Umbilical cord (tissue), 2 donors: ENCODE measurements around the gene LNX1. TPM values are rescaled to one million over a fixed set of nuclear protein-coding genes. Genes with fewer than 3 reads are reported as not detected.
"Not testable (repeated sequence)": the region's sequence is repeated elsewhere in the genome, so short reads cannot be mapped to it uniquely, and the experiment has no call there.

ENCODE experiments used
- DNase-seq: peaks from one replicate; pipeline ENCODE4 v3.0.0-alpha.2; 2015; ENCODE audit warnings: low spot score
- total RNA-seq: library from RNA; depleted of rRNA; stranded (reverse); fragments of >200 nt; gene quantifications from one replicate; pipeline ENCODE4 v1.2.3, GENCODE V29; 2014; ENCODE audit warnings: low replicate concordance; ENCODE audit not compliant: insufficient read depth

LNX1 gene
- total RNA-seq, 1 donor from 2014 or later, result 30.8 TPM

DNA sequence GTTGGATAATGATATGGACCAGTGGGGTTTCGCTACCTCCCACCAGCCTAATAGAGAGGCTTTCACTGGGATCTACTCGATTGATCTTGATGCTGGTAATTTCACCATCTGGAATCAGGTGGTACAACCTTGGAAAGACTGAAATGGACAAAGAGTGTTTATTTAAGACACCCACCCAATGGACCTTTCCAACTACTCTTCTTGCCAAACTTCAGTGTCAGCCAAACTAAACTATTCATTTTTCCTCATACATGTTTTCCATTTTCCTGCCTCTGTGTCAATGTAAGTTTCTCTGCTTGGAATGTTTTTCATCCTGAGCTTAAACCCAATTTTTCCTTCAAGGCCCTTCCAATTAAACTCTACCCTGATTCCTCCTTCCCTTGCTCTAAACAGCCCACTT is 92.6 kb downstream of the LNX1 start:
- no peak for DNase-seq

DNA sequence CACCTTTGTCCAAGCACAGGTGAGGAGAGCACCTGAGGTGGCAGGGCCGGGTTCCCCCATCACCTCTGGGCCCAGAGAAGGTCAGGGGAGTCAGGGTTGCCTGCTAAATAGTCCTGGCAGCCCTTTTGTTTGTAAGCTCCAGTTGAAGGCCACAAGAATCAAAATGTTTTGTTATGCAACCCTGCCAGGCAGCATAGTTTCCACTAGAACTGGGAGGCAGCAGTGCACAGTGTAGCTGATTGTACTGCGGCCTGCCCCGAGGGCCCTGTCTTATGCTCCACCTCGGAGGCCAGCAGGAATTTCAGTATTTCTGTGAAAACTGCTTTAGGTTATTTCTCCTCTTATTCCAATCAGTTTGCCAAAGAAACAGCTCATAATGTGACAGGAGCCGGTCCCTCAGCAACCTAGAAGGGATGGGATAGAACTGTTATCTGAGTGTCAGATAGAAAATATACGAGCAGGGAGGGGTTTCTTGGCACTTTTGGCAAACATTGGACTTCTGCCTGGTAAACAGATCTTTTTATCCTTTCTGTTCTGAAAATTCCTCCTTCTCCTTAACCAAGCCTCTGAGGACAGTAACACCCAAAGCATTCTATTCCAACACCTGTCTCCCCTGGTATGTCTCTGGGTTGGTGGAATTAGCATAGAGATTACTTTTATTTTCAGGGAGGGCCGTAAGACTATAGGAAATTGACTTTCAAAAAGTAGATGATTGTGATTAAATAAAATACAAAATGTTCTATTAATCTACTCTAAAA is 93.6 kb downstream of the LNX1 start:
- DNase-seq, result peak; percentile 81

DNA sequence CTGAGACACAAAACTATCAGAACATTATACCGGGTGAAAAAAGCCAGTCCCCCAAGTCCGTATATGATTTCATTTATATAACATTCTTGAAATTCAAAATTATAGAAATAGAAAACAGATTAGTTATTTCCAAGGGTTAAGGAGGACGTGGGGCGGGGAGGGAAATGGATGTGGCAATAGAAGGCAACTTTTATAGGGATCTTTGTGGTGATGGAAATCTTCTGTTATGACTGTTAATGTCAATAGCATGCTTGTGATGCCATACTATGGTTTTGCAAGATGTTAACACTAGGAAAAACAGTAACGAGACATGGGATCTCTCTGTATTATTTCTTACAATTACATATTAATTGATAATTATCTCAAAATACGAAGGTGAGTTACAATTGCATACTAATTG is 96.4 kb downstream of the LNX1 start:
- no peak for DNase-seq

DNA sequence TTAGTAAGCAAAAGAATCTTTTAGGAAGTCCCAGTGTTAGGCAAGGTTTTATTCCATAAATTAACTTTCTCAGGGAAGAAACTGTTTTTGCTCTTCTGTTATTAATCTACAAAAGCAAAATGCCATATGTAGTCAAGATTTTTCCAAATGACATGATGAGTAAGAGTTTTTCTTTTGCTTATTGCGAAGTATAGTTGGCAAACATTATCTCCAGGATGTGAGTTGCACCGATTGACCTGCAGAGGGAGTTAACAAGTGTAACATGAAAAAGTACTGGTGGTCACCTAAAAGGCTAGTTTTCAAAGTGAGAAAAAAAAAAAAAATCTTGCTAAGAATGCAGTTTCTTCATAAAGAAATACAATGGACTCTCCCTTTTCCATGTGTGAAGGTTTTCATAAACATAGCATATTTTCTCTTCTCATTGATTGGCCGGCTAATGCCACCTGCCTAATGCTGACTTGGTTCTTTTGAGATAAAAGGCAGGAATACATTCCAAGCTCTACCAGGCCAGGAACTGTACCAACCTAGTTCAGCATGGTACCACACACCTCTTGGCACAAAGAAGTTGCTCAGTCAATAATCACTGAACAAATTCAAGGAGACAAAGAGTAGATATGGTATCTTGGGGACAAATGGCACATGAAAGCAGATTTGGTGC is 100.2 kb downstream of the LNX1 start:
- DNase-seq, result peak; percentile 87

DNA sequence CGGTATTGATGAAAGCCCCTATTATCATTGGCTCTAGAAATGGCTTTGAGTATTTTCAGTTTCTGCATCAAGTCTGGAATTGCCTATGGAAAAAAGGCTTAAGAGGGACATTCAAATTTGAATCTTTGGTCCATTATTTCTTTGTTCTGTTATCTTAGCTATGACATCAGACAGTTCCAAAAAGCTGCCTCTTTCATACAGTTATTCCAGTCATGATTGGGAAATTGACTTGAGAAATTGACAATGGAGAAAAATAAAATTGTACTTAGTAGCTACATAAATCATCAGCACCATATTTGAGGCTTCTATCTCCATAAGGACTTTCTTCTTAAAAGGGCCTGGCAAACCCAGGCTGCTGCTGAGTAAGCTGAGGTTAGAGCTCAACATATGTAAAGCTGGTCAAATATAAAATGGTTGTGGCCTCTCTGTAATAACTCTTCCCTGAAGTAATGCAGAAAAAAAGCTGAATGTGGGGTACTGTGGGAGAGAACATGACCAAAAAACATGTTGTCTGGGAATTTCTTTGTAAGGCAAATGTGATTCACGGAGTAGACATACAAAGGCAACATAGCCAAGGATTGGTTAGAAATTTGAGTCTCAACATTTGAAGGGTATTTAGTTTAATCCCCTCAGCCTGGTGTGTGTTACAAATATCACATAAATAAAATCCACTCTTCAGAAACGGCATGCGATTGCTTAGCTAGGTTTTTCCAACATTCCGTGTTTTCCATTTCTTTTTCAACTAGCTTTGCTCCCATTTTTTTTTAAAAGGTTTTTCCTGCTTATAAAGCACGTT is 100.9 kb downstream of the LNX1 start:
- peak; percentile 96 for DNase-seq

DNA sequence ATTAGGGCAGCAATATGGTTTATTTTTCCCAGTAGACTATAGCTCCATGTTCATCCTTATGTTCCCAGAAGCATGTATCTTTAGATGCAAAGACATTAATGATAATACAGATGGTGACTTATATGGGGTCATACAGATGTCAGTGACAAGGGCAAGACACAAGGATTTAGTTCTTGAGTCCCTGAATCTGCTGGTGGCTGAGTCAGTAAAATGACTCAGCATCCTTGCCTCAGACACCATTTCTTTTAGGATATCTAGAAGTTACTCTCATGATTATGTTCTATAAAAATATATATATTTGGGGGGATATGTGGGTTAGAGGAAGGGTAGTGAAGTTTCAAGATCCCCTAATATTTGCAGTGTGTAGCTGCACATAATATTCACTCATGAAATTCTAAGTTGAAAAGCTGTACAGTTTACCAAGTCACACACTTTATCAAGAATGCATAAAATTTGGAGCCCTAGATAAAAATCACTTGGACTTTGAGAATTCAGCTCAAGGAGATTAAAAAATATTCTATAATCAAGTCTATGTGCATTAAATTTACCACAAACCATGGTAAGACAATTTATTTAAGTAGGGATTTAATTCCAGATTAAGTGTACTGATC is 101.9 kb downstream of the LNX1 start:
- peak; percentile 48 for DNase-seq

DNA sequence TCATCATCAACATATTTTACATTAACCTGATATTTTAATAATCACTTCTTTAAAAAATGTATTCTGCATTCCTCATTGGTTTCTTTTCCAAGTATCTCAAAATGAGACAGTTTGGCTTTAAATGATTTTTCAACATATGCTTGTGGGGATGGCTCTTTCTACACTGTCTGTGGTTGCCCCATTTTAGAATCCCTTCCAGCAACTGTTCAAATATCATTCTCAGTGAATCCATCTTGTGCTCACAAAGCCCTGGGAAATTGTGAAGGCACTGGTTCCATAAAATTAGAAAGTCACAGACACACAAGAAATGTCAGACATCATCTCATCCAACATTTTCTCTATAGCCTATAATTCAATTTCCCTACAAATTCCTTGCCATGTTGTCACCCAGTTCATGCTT is 103.5 kb downstream of the LNX1 start:
- DNase-seq, result no peak

DNA sequence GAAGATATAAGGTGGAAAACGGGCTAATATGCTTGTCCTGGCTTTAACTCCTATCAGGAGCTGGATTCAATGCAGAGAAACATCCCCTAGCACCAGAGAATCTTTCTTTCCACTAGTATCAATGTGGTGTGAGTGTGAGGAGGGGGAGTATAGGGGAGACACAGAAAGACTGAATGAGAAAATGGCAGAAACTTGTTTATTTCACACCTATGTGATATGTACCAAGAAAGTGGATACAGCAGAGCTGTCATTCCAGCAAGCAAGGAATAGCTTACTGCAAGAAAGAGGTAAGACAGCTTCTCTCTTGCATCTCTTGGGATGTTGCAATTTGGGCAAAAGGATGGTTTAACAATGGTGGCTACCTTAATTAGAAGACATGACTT is 105.6 kb downstream of the LNX1 start:
- no peak for DNase-seq

DNA sequence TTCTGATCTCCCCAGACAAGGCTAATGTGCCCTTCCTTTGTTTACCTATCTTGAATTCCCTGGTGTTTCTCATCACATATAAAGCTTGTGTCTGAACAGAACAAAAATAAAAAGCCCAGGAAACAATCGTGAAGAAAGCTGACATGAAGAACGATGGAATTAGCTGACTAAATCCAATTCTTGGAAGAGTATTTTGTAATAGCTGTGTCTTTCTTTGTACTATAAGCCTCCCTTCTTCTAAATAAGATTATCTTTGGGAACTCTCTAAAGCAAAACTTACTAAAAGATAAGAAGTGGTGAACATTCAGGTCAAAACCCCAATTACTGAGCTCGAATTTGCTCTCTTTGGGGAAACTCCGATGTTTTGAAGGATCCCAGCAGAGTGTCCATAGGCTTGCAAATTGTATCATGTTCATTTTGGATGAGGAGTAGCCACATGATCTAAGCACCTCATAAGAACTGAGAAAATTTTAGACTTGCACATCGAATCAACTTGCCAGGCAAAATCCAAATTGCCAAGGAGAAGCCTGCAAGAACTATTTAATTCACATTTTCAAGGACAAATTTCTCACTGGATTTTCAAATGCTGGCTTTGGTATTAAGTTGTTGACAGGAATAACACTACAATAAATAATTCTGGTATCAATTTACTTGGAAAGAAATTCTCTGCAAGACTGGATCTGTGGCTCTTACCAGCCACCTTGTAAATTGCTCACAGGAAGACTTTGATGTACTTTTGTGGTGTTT is 106.2 kb downstream of the LNX1 start:
- DNase-seq, result peak; percentile 82

DNA sequence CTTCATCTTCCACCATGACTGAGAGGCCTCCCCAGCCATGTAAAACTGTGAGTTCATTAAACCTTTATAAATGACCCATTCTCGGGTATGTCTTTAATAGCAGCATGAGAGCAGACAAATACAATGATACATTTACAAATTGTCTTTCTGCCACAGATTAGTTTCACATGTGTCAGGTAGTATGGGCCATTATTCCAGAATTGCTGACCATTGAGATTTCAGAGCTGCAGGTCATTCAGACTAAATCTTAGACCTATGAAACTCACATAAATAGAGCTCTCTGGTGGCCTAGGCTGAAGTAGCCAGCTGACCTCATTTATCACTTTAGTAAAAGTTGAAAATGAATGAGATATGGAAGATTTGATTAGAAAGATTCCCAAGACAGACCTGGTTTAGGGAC is 108.0 kb downstream of the LNX1 start:
- no peak for DNase-seq

DNA sequence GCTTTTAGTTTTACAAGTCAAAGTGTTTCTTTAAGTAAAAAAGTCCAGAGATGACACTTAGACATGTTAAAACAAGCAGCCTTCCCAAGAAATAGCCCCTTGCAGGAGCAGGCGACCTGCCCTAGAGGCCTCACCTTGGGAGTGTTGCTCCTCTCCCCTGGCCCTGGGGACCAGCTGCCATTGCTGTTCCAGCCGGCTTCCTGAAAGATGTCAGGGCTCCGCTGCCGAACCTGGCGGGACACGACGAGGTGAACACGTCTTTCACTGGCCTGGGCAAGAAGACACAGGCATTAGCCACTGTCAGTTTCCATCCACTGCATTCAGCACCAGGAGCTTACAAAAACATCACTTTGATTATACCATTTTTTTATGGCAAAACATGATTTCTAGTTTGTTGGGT is 109.7 kb downstream of the LNX1 start:
- DNase-seq, result no peak

DNA sequence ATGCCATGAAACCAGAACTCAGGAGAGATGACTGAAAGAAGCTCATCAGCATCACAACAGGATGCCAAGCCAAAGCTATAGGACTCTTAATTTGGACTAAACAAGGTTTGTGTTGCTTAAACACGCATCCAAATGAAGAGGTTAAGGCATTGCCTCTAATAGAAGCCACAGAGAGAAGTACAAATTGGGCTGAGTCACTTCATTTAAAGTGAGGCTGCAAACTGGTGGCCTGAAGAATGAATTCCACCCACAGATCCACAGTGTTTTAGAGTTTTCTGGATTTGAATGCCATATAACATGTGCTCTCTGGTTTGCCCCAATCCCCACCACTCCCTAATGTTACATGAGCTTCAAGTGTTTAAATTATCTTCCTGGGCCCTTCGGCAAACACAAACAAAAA is 110.4 kb downstream of the LNX1 start:
- DNase-seq, result no peak

DNA sequence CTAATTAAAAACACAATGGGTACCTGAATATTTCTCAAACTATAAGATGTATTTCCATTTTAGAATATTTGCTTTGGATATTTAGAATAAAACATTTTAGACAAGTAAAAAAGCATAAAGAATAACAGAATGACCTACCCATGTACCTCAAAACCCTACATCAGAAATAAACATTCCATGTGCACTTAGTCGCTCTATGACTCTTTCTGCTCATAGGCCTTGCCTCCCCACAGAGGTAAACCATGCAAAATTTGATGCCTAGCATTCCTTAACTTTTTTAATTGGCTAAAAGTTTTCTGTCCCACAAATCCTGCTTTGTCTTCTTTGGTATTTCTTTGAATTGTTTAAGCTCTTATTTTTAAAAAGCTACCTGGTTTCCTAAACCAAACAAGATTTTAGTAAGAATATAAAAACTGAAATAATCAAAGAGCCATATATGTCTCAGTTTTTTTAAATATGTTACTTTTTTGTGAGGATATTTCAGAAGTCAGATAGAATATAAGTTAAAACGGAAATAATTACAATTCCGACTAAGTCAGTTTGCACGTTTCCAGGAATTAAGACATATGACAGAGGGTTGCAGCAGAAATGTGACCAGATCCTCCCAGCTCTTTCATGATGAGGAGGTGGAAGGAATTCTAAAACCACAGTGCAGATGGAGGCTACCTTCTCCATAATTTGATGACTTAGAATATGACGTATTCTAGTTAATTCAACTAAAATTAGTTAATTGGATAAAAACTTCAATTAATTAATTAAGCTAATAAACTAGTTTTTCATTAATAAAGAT is 111.4 kb downstream of the LNX1 start:
- no peak for DNase-seq

DNA sequence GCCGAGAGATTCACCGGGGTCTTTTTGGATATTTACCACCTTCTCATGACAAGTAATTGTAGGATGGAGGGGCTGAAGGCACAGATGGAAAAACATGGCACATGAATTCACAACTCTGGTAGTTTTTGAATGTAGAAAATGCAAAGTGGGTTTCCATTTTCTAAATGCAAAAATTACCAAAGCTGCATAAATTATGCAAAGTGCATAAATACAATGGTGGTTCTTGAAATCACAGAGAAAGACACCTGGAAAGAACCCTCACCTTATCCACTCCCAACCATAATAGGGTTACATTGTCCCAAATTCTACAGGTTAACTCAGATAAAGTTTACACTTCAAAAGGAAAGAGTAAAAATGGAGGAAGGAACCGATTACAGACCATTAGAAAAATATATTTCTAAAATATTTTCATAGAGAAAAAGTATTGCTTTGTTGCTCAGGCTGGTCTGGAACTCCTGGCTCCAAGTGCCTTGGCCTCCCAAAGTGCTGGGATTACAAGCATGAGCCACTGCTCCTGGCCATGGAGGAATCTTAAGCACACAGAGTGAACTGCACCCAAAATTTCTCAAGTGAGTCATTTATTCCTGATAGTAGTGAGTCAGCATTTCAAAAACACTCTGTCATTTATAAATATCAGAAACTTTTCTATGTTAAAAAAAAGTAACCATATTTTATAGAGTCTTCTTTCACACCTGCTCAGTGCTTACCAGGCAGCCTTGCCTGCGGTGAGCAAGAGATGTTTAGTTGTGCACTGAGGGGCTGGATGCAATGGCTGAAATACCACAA is 112.4 kb downstream of the LNX1 start:
- DNase-seq, result no peak

DNA sequence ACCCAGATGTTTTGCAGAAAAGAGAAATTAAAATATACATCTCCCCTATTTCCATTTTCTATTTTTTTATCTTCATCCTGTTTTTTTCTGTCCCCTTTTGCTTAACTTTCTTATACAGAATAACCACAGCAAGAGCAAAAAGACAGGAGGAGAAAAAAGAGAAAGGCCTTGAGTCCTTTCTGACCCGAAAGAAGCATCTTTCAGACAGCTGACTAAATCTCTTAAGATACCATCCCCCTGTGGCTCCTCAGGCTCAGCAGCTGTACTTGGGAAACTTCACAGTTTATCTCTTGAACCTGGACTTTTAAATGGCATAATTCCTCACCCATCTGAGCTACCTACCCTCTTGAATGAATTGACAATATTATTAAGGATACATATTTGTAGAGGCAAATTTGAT is 113.7 kb downstream of the LNX1 start:
- peak; percentile 40 for DNase-seq

DNA sequence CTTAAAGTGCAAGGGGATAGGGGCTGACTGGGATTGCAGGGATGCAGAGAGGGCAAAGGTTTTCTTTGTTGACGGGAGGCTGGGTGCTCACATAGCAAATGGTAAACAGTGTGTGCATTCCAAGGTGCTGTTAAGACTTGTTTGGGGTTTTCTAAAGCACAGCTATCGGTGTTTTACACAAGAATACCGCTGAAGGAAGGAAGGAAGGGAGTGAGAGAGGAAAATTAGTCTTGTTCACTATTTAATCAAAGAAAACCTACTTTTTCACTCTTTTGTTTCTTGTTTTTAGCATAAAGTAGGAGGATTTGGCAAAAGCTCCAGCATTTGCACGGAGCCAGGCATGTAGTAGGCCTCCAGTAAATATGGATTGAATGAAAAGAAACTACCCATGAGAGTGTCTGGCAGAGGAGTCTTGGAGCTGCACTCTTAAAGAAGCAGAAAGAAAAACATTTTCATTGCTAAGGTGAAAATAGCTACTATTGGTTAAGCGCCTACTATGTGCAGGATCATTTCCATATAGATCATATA is 114.2 kb downstream of the LNX1 start:
- peak; percentile 36 for DNase-seq

DNA sequence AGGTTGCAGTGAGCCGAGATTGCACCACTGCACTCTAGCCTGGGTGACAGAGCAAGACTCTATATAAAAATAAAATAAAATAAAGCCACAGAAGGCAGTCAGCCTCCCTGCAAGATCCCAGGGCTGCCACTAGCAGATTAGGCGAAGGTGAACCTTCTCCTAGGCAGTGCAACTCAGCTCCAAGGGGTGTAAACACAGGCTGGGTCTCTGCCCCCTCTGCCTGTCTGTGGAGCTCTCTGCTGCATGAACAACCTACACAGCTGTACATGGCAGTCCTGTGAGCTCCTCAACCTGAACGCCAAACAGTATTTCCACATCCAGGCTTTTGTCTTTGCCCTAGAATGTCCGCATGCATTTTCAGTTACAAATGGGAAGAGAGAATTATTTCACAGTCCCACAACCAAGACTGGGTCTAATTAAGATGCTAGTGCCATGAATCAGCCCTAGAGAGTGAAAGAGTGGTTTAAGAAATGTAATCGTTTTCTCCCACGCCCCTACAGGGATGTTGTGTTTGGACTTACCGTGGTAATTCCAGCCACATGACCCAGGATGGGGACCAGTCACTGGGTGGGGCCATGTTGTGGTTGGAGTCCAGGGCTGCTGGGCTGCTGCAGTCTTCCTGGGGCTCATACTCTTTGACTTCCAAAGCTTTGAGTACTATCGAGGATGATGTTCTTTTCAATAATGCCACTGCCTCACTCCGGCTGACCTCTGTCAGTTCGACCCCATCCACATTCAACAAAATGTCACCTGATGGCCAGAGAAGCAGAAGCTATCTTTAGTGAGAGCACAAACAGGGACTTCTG is 114.9 kb downstream of the LNX1 start:
- no peak for DNase-seq

DNA sequence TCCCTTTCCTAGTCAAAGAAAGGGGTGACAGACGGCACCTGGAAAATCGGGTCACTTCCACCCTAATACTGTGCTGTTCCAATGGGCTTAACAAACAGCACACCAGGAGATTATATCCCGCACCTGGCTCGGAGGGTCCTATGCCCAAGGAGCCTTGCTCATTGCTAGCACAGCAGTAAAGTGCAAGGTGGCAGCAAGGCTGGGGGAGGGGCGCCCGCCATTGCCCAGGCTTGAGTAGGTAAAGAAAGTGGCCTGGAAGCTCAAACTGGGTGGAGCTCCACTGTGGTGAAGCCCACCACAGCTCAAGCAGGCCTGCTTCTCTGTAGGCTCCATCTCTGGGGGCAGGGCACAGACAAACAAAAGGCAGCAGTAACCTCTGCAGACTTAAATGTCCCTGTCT is 124.7 kb downstream of the LNX1 start:
- DNase-seq, result not testable (repeated sequence)

DNA sequence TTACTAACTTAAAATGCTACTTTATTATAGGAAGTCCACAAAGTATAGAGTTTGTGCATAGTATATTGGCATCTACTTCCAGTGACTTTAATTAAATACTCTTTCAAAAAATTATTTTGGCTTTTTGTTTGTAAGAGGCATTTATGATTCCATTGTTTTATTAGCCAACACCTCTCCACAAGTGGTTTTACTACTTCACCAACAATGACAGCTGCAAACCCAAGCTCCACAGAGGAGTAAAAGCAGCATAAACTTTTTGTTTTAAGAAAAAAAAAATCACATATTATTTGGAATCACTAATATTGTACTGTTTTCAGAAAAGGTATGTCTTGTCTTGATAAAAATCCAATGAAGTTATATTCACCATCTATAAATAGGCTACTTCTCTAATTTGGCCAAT is 125.4 kb downstream of the LNX1 start:
- no peak for DNase-seq
